Measurements from ENCODE around the gene SLIT3. TPM values are rescaled to one million over a fixed set of nuclear protein-coding genes. Genes with fewer than 3 reads are reported as not detected.

The SLIT3 gene
- polyA plus RNA-seq, 1 of the 3 experiments (the other 2 are of a cell fraction) = 119 TPM

DNA sequence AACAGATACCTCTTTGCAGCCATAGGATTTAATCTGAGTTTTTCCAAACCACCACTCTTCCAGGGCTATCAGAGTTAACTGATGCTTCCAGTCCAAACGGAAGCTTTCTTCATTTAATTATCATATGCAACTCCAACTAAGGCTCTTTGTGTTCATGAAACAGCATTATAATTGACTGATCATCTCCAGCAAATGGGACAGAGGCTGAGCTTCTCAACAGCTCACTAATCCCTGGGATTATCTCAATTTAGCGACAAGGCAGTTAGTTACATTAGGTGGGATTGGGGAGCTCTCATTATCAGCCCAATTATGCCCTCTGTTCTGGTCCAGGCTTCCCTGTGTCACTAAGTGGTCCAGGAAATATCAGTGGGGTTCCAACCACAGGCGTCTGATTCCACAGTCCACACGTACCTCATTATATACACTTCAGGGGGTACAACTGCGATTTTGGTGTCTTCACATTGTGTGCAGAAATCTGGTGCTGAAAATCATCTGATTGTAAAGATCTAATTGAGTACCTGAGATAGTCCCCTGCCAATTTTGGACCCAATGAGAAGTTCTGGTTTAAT lies 408.2 kb downstream of the SLIT3 start (continued):
- TF ChIP-seq, protein P1, sequence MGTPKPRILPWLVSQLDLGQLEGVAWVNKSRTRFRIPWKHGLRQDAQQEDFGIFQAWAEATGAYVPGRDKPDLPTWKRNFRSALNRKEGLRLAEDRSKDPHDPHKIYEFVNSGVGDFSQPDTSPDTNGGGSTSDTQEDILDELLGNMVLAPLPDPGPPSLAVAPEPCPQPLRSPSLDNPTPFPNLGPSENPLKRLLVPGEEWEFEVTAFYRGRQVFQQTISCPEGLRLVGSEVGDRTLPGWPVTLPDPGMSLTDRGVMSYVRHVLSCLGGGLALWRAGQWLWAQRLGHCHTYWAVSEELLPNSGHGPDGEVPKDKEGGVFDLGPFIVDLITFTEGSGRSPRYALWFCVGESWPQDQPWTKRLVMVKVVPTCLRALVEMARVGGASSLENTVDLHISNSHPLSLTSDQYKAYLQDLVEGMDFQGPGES (IDR thresholded peaks at IDR 0.05; ENCODE audit: low read depth, low read length) = no peak
- TF ChIP-seq JUND (IDR thresholded peaks at IDR 0.05) (no peak), USF1 (IDR thresholded peaks at IDR 0.05; ENCODE audit: borderline replicate concordance, low read depth) (no peak), TAF1 (IDR thresholded peaks at IDR 0.05; ENCODE audit: borderline replicate concordance, low read depth, low read length) (no peak), POLR2AphosphoS5 (IDR thresholded peaks at IDR 0.05; ENCODE audit: low read depth, low read length) (no peak)

DNA sequence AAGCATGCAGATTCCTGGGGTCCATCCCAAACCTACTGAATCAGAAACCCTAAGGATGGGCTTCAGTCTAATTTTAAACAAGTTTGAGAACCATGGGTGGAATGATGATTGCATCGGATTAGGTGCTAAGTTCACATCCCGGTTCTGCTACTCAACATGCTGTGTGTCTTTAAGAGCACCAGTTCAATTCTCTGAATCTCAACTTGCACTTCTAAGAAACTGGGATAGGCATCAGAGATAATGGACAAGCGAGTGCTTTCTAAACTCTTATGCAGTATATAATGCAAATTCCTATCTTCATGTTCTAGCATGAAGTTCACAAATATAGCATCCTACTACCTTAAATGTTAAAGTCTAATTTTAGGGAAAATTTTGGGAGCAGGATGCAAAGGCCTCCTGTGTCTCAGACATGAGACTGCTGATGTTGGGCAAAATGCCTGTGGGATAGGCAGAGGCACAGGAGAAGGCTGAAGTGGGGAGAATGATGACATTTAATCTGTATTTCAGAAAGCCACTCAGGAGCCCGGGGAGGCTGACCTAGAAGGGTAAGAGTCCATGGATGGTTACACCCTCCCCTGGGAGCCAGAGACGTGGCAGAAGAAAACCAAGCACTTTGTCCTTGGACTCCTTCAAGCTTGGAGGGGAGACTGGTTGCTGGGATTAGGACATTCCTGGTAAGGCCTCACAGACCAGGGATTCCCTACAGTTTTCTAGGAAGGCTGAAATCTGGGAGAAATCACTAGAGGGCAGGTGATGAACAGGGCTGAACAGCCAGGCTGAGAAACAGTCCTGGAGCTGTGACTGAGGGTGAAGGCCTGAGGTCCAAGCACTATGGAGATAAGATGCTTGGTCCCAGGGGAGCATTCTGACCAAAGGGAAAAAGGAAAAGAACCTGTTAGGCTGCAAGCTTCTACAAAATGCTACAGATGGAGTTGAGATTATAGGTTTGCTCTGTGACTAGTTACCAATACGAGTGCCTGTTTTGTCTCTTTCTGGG lies 409.8 kb downstream of the SLIT3 start:
- TF ChIP-seq RAD21 (IDR thresholded peaks at IDR 0.05; ENCODE audit: low read length) (peak; percentile 50), YY1 (IDR thresholded peaks at IDR 0.05; ENCODE audit: low read depth) (no peak)
- Histone ChIP-seq H4K20me1 (ENCODE audit: insufficient read depth) (no peaks in the 10 kb centered on the region), H3K79me2 (ENCODE audit: insufficient read depth) (no peaks in the 10 kb centered on the region), H3K9ac (no peak overlapping the region), H3F3A (replicated peaks; ENCODE audit: insufficient read depth) (no peaks in the 10 kb centered on the region), H3K9me3 (no peaks in the 10 kb centered on the region), H3K4me3 (ENCODE audit: low read depth in 2 of 2, low read length in 1 of 2) (no peak overlapping the region), H3K9me2 (no peaks in the 10 kb centered on the region), H3K4me1 (ENCODE audit: control insufficient read depth in 1 of 2, insufficient read depth in 2 of 2, low read depth in 1 of 2, low read length in 1 of 2) (peaks cover 6 to 78% of the 10 kb centered on the region in 2 experiments), H3K27me3 (ENCODE audit: insufficient read depth) (no peaks in the 10 kb centered on the region), H2AFZ (ENCODE audit: low read depth) (no peak overlapping the region), H3K4me2 (no peak overlapping the region), H3K27ac (ENCODE audit: low read depth in 2 of 2, low read length in 1 of 2) (peak overlapping the region in 1 of 2 experiments; percentile 100; a peak in 2 of 4 replicates), H3K36me3 (replicated peaks in 1 of 2; ENCODE audit: control insufficient read depth in 1 of 2, insufficient read depth in 2 of 2, low read length in 1 of 2) (peaks cover 0 to 4% of the 10 kb centered on the region in 2 experiments)
- 95% methylated on average over 6 of the region's 6 CpGs for WGBS (ENCODE audit: low lambda C conversion rate)
- ChIA-PET CTCF (interaction anchor here (1.1 to 6.0 kb wide), 2 partner anchors 10 to 55 kb away, joined by 4 to 29 read pairs; no protein-coding TSS in a partner anchor), POLR2A (no interaction called here)
- DNase-seq = no peak

DNA sequence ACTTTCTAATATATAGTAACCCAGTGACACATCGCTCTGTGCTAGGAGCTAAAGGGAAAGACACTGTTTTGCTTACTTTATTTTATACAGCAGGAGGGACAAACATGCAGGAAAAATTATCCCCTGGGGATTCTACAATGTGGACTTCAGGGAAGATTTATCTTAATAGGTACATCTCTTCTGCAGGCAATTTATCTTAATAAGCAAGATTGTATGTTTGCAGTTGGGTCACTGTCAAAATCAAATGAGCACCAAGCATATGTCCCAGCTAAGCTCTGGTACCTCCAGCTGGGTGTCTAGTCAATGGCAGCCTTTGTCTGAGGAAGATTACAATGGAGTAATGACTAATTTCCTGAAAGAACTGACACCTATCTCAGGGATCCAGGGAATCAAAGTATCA lies 411.9 kb downstream of the SLIT3 start:
- no peaks in the 10 kb centered on the region for H3K79me2 ChIP-seq (ENCODE audit: insufficient read depth)
- no peaks in the 10 kb centered on the region for H3K9me2 ChIP-seq
- no peak for TF ChIP-seq YY1 (IDR thresholded peaks at IDR 0.05; ENCODE audit: low read depth)
- no peak for TF ChIP-seq MAX (IDR thresholded peaks at IDR 0.05; ENCODE audit: low read depth)
- TF ChIP-seq NRF1 (IDR thresholded peaks at IDR 0.05; ENCODE audit: low read depth, low read length) = no peak
- TF ChIP-seq USF1 (IDR thresholded peaks at IDR 0.05; ENCODE audit: borderline replicate concordance, low read depth) = no peak
- TF ChIP-seq GABPA (IDR thresholded peaks at IDR 0.05; ENCODE audit: low read depth) = no peak
- no peak for TF ChIP-seq TEAD4 (IDR thresholded peaks at IDR 0.05; ENCODE audit: borderline replicate concordance, insufficient read depth)
- TF ChIP-seq TAF1 (IDR thresholded peaks at IDR 0.05; ENCODE audit: borderline replicate concordance, low read depth, low read length) = no peak
- TF ChIP-seq RAD21 (IDR thresholded peaks at IDR 0.05; ENCODE audit: low read length) = no peak; the same call in 1 of the 2 replicates
- TF ChIP-seq FOSL2 (IDR thresholded peaks at IDR 0.05; ENCODE audit: borderline replicate concordance, low read depth) = no peak
- peak; percentile 40 for TF ChIP-seq CHD2 (IDR thresholded peaks at IDR 0.05; ENCODE audit: low read length, partially characterized antibody)
- no peak for TF ChIP-seq ELF1 (IDR thresholded peaks at IDR 0.05)
- peak; percentile 76 for TF ChIP-seq GATA2 (CRISPR knock-in tag; IDR thresholded peaks at IDR 0.05)
- TF ChIP-seq RCOR1 (IDR thresholded peaks at IDR 0.05; ENCODE audit: low read length) = peak; percentile 46; the same call in 1 of the 2 replicates
- TF ChIP-seq EP300 (IDR thresholded peaks at IDR 0.05; ENCODE audit: borderline replicate concordance in 1 of 2, low read depth in 1 of 2, low read length in 1 of 2) = peak in 1 of 2 experiments; percentile 93; a peak in 2 of 4 replicates
- TF ChIP-seq FOXM1 (IDR thresholded peaks at IDR 0.05; ENCODE audit: low read depth) = no peak
- TF ChIP-seq POLR2AphosphoS5 (IDR thresholded peaks at IDR 0.05; ENCODE audit: low read depth, low read length) = no peak; the same call in 1 of the 2 replicates
- no peak; the same call in 1 of the 2 replicates for TF ChIP-seq MXI1 (IDR thresholded peaks at IDR 0.05; ENCODE audit: low read depth, low read length)
- no peaks in the 10 kb centered on the region for H3F3A ChIP-seq (replicated peaks; ENCODE audit: insufficient read depth)
- DNase-seq = no peak
- peaks cover 13 to 75% of the 10 kb centered on the region in 2 experiments for H3K4me1 ChIP-seq (ENCODE audit: control insufficient read depth in 1 of 2, insufficient read depth in 2 of 2, low read depth in 1 of 2, low read length in 1 of 2)
- H3K27me3 ChIP-seq (ENCODE audit: insufficient read depth) = no peaks in the 10 kb centered on the region
- no peaks in the 10 kb centered on the region for H3K9me3 ChIP-seq
- no peak overlapping the region for H3K9ac ChIP-seq
- H2AFZ ChIP-seq (ENCODE audit: low read depth) = no peak overlapping the region
- CTCF ChIA-PET = interaction anchor here (0.9 to 2.3 kb wide), 2 partner anchors 13 to 58 kb away, joined by 3 to 11 read pairs; no protein-coding TSS in a partner anchor
- no peaks in the 10 kb centered on the region for H4K20me1 ChIP-seq (ENCODE audit: insufficient read depth)
- H3K36me3 ChIP-seq (replicated peaks in 1 of 2; ENCODE audit: control insufficient read depth in 1 of 2, insufficient read depth in 2 of 2, low read length in 1 of 2) = no peaks in the 10 kb centered on the region
- 96% methylated on average over 1 of the region's 1 CpG for WGBS (ENCODE audit: low lambda C conversion rate)
- H3K4me2 ChIP-seq = no peak overlapping the region
- peak overlapping the region; percentile 1 to 100; a peak in 3 of 4 replicates for H3K27ac ChIP-seq (ENCODE audit: low read depth in 2 of 2, low read length in 1 of 2)
- POLR2A ChIA-PET = interaction anchor here (0.8 to 1.2 kb wide), 3 partner anchors 29 to 55 kb away, joined by 3 read pairs; no protein-coding TSS in a partner anchor
- no peak overlapping the region for H3K4me3 ChIP-seq (ENCODE audit: low read depth in 2 of 2, low read length in 1 of 2)

Measured in SK-N-SH (cell line).